K562 (cell line): ENCODE data around the gene ECHDC1. TPM values are rescaled to one million over a fixed set of nuclear protein-coding genes. Genes with fewer than 3 reads are reported as not detected.

Source experiments
- DNMT1 ChIP-seq: fragments of 450-650 bp; IDR thresholded peaks from 2 replicates; pipeline ENCODE4 v1.6.1; 2016; ENCODE audit warnings: antibody characterized with exemption, mild to moderate bottlenecking
- E2F3 ChIP-seq: fragments of 250-450 bp; sonication (Bioruptor Pico); IDR thresholded peaks from 2 replicates; pipeline ENCODE4 v1.4.0; 2020; ENCODE audit warnings: mild to moderate bottlenecking
- ESRRB ChIP-seq: fragments of 250-450 bp; sonication (Bioruptor Pico); IDR thresholded peaks from 2 replicates; pipeline ENCODE4 v1.5.0; 2020; ENCODE audit warnings: mild to moderate bottlenecking, moderate library complexity, borderline replicate concordance
- FOXM1 ChIP-seq, 2 experiments: fragments of 450-650 bp in 1 of 2; sonication (generic) in 1 of 2; formaldehyde crosslinking in 1 of 2; IDR thresholded peaks; 2 replicates each; pipeline versions ENCODE4 v1.6.1 to v1.9.0; 2017 to 2022; ENCODE audit warnings: low read depth in 2 of 2, mild to moderate bottlenecking in 2 of 2, missing genetic modification reagents in 1 of 2, moderate library complexity in 1 of 2
- HDAC1 ChIP-seq, 2 experiments: fragments of 450-650 bp; IDR thresholded peaks; 2 replicates each; pipeline ENCODE4 v1.6.1; 2016 to 2017; ENCODE audit warnings: inconsistent platforms in 1 of 2, mild to moderate bottlenecking in 1 of 2, moderate library complexity in 1 of 2
- HDGF ChIP-seq: fragments of 450-650 bp; IDR thresholded peaks from 2 replicates; pipeline ENCODE4 v1.6.1; 2016
- KAT2B ChIP-seq: IDR thresholded peaks from one replicate; pipeline ENCODE4 v1.6.1; 2012; ENCODE audit warnings: low read depth, mild to moderate bottlenecking, control low read depth, inconsistent platforms, low read length, moderate library complexity
- KDM4B ChIP-seq, 2 experiments: fragments of 450-650 bp in 1 of 2; sonication (generic) in 1 of 2; IDR thresholded peaks; 2 replicates each; pipeline ENCODE4 v1.6.1; 2016 to 2017; ENCODE audit warnings: borderline replicate concordance in 2 of 2, antibody characterized with exemption in 1 of 2, low read depth in 1 of 2, mild to moderate bottlenecking in 1 of 2
- MCM3 ChIP-seq: fragments of 450-650 bp; IDR thresholded peaks from 2 replicates; pipeline ENCODE4 v1.6.1; 2016
- MYC ChIP-seq, 2 experiments: fragments of 250-450 bp in 1 of 2; sonication (Bioruptor Pico) in 1 of 2; IDR thresholded peaks; 2 replicates each; pipeline versions ENCODE4 v1.5.1 to v1.6.1; 2012 to 2021; ENCODE audit warnings: low read depth in 2 of 2, borderline replicate concordance in 1 of 2, improper control_type of control experiment in 1 of 2, low read length in 1 of 2, mild to moderate bottlenecking in 1 of 2, moderate library complexity in 1 of 2
- NR2F6 ChIP-seq: fragments of 450-650 bp; formaldehyde crosslinking; IDR thresholded peaks from 2 replicates; pipeline ENCODE4 v1.4.0; 2020; ENCODE audit warnings: mild to moderate bottlenecking
- SRSF1 ChIP-seq: fragments of 200-400 bp; formaldehyde crosslinking; IDR thresholded peaks from 2 replicates; pipeline ENCODE4 v1.6.1; 2017; ENCODE audit warnings: mild to moderate bottlenecking, low read depth, low read length, moderate library complexity
- TRIM24 ChIP-seq, 2 experiments: fragments of 450-650 bp; IDR thresholded peaks; 2 replicates each; pipeline ENCODE4 v1.6.1; 2016
- ZEB2 ChIP-seq: fragments of 450-650 bp; IDR thresholded peaks from 2 replicates; pipeline ENCODE4 v1.6.1; 2016
- ZNF561 ChIP-seq: fragments of 450-650 bp; formaldehyde crosslinking; conservative IDR thresholded peaks from 2 replicates; pipeline ENCODE4 v1.4.0; 2020; ENCODE audit warnings: mild to moderate bottlenecking, moderate library complexity
- polyA plus RNA-seq, 8 experiments: library from polyadenylated mRNA; depleted of rRNA in 4 of 8; stranded (reverse) in 5 of 8; unstranded in 3 of 8; fragments of >200 nt; fragmentation: Nextera tagmentation in 2 of 8; fragmentation: Illumina TruSeq in 1 of 8; extraction: Ambion mirVana in 2 of 8; extraction: Trizol in 1 of 8; gene quantifications; 2 replicates each; pipeline versions ENCODE4 v1.2.1 to v1.2.3, GENCODE V29; 2011 to 2014; ENCODE audit warnings: inconsistent platforms in 1 of 8, missing spikeins in 1 of 8
- total RNA-seq, 7 experiments: library from RNA; depleted of rRNA in 6 of 7; stranded (reverse); fragments of >200 nt in 6 of 7; fragmentation: Illumina TruSeq in 2 of 7; extraction: Trizol in 2 of 7; gene quantifications; 2 replicates each; pipeline versions ENCODE4 v1.2.1 to v1.2.3, GENCODE V29; 2011 to 2021; ENCODE audit warnings: low replicate concordance in 1 of 7
- TF ChIP-seq, protein P1 (sequence below): fragments of 450-650 bp; IDR thresholded peaks from 2 replicates; pipeline ENCODE4 v1.6.1; 2016
- TF ChIP-seq, protein P2 (sequence below): conservative IDR thresholded peaks from 2 replicates; pipeline ENCODE4 v1.6.1; 2011; ENCODE audit warnings: low read depth, mild to moderate bottlenecking, low read length; ENCODE audit not compliant: control insufficient read depth
- TF ChIP-seq, protein P3 (sequence below): sonication (generic); formaldehyde crosslinking; IDR thresholded peaks from 2 replicates; pipeline ENCODE4 v1.8.1; 2023; ENCODE audit warnings: mild to moderate bottlenecking, missing genetic modification reagents
- TF ChIP-seq, protein P4 (sequence below): fragments of 450-650 bp; IDR thresholded peaks from 2 replicates; pipeline ENCODE4 v1.6.1; 2016; ENCODE audit warnings: low read depth, mild to moderate bottlenecking, moderate library complexity
- TF ChIP-seq, protein P5 (sequence below): sonication (generic); formaldehyde crosslinking; IDR thresholded peaks from 2 replicates; pipeline ENCODE4 v1.8.1; 2023; ENCODE audit warnings: mild to moderate bottlenecking, missing genetic modification reagents, moderate library complexity
- TF ChIP-seq, protein P6 (sequence below): fragments of 250-450 bp; sonication (Bioruptor Pico); IDR thresholded peaks from 2 replicates; pipeline ENCODE4 v1.5.0; 2021

ECHDC1 gene
- total and polyA plus RNA-seq, 9 of the 15 experiments (the other 6 are each of a cell fraction or from before 2014, with no cell fraction given), result 58.0 to 105 (median 78.6) TPM

DNA sequence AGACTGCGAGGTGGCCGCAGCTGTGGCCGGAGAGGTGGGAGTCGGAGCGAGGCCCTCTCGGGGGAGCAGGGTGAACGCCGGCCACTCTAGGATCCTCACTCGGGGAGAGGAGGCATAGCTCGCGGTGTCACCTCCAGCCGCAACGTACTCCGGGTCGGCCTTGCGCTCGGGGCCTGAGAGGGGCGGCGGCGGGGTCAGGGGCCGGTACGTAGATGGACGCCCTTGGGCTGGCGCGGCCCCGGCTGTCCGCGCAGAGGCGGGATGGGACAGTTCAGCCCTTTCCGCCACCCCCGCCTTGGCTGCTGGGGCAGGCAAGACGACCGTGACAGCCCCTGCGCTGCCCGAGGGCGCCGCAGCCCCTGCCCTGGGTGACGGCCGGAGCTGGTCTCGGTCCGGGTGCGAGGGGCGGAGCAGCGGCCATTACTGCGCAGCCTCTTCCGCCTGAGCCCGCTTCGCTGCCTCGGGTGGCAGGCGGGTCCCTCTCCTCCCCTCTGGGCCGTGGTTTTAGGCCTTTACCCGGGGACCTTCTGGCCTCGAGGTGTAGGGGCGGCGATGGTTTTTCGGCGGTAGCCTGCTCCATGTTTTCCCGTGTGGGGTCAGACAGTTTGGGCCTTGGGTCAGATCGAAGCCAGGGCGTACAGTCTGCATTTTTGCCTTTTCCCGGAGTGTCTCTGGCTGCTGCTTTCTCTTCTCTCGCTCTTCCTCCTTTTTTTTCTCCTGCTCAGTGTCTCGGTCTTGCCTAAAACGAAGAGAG, 76.3 kb downstream of the ECHDC1 start (continued):
- TF ChIP-seq MCM3 (no peak), ZEB2 (no peak), KDM4B (IDR thresholded peaks at IDR 0.05; ENCODE audit: borderline replicate concordance in 2 of 2, low read depth in 1 of 2) (no peak), NR2F6 (CRISPR knock-in tag) (no peak), DNMT1 (no peak), FOXM1 (IDR thresholded peaks at IDR 0.05; ENCODE audit: low read depth) (no peak), FOXM1 (CRISPR knock-in tag; IDR thresholded peaks at IDR 0.05; ENCODE audit: low read depth) (no peak), E2F3 (CRISPR knock-in tag) (0 out of 2 replicates have a peak, but pooled peaks have one; percentile 58), KAT2B (no peak), HDAC1 (IDR thresholded peaks at IDR 0.05) (peak in 1 of 2 experiments; percentile 52; a peak in 2 of 4 replicates), SRSF1 (no peak), TRIM24 (IDR thresholded peaks at IDR 0.05) (no peak), ZNF561 (CRISPR knock-in tag) (no peak), MYC (IDR thresholded peaks at IDR 0.05; ENCODE audit: low read depth, low read length) (no peak), MYC (CRISPR knock-in tag; IDR thresholded peaks at IDR 0.05; ENCODE audit: borderline replicate concordance, low read depth) (no peak), HDGF (no peak), ESRRB (CRISPR knock-in tag) (no peak)
- TF ChIP-seq, protein P1, sequence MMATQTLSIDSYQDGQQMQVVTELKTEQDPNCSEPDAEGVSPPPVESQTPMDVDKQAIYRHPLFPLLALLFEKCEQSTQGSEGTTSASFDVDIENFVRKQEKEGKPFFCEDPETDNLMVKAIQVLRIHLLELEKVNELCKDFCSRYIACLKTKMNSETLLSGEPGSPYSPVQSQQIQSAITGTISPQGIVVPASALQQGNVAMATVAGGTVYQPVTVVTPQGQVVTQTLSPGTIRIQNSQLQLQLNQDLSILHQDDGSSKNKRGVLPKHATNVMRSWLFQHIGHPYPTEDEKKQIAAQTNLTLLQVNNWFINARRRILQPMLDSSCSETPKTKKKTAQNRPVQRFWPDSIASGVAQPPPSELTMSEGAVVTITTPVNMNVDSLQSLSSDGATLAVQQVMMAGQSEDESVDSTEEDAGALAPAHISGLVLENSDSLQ, result no peak
- TF ChIP-seq, protein P2, sequence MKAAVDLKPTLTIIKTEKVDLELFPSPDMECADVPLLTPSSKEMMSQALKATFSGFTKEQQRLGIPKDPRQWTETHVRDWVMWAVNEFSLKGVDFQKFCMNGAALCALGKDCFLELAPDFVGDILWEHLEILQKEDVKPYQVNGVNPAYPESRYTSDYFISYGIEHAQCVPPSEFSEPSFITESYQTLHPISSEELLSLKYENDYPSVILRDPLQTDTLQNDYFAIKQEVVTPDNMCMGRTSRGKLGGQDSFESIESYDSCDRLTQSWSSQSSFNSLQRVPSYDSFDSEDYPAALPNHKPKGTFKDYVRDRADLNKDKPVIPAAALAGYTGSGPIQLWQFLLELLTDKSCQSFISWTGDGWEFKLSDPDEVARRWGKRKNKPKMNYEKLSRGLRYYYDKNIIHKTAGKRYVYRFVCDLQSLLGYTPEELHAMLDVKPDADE, result no peak; the same call in 1 of the 2 replicates
- TF ChIP-seq, protein P3, sequence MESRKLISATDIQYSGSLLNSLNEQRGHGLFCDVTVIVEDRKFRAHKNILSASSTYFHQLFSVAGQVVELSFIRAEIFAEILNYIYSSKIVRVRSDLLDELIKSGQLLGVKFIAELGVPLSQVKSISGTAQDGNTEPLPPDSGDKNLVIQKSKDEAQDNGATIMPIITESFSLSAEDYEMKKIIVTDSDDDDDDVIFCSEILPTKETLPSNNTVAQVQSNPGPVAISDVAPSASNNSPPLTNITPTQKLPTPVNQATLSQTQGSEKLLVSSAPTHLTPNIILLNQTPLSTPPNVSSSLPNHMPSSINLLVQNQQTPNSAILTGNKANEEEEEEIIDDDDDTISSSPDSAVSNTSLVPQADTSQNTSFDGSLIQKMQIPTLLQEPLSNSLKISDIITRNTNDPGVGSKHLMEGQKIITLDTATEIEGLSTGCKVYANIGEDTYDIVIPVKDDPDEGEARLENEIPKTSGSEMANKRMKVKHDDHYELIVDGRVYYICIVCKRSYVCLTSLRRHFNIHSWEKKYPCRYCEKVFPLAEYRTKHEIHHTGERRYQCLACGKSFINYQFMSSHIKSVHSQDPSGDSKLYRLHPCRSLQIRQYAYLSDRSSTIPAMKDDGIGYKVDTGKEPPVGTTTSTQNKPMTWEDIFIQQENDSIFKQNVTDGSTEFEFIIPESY, result no peak
- TF ChIP-seq, protein P4, sequence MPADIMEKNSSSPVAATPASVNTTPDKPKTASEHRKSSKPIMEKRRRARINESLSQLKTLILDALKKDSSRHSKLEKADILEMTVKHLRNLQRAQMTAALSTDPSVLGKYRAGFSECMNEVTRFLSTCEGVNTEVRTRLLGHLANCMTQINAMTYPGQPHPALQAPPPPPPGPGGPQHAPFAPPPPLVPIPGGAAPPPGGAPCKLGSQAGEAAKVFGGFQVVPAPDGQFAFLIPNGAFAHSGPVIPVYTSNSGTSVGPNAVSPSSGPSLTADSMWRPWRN, result no peak
- TF ChIP-seq, protein P5, sequence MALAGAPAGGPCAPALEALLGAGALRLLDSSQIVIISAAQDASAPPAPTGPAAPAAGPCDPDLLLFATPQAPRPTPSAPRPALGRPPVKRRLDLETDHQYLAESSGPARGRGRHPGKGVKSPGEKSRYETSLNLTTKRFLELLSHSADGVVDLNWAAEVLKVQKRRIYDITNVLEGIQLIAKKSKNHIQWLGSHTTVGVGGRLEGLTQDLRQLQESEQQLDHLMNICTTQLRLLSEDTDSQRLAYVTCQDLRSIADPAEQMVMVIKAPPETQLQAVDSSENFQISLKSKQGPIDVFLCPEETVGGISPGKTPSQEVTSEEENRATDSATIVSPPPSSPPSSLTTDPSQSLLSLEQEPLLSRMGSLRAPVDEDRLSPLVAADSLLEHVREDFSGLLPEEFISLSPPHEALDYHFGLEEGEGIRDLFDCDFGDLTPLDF (CRISPR knock-in tag), result no peak
- TF ChIP-seq, protein P6, sequence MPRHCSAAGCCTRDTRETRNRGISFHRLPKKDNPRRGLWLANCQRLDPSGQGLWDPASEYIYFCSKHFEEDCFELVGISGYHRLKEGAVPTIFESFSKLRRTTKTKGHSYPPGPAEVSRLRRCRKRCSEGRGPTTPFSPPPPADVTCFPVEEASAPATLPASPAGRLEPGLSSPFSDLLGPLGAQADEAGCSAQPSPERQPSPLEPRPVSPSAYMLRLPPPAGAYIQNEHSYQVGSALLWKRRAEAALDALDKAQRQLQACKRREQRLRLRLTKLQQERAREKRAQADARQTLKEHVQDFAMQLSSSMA (CRISPR knock-in tag), result no peak
